OCI-LY7 (cell line): ENCODE measurements around the gene PXDN. TPM values are rescaled to one million over a fixed set of nuclear protein-coding genes. Genes with fewer than 3 reads are reported as not detected.

Experiments
- BruUV-seq: library from RNA; stranded (reverse); fragments of 400-500 nt; replicated peaks from 2 replicates; lab custom pipeline; 2021; lab: Mats Ljungman, UMichigan
- CTCF ChIA-PET: fragments of 300-600 bp; sonication (Branson Sonifier 250); formaldehyde crosslinking; loops from one replicate; lab custom pipeline; 2022; ENCODE audit warnings: antibody characterized with exemption; ENCODE audit not compliant: unreplicated experiment; lab: Charles Lee
- POLR2A ChIA-PET: fragments of 300-600 bp; sonication (Branson Sonifier 250); formaldehyde crosslinking; loops from one replicate; lab custom pipeline; 2022; ENCODE audit warnings: antibody characterized with exemption; lab: Charles Lee
- DNase-seq: peaks from one replicate; pipeline ENCODE4 v3.0.0-alpha.2; 2015; ENCODE audit warnings: low spot score
- H2AFZ ChIP-seq: fragments of 200-600 bp; sonication (generic), shearing (Covaris generic); 2 replicates; pipeline ENCODE4 v1.6.1; 2014; ENCODE audit warnings: mild to moderate bottlenecking, antibody characterized with exemption, low read length, moderate library complexity
- H3K27ac ChIP-seq: fragments of 200-600 bp; sonication (generic); 2 replicates; pipeline ENCODE4 v1.5.1; 2014; ENCODE audit warnings: mixed run types, low read depth, mild to moderate bottlenecking, moderate library complexity, low read length, inconsistent platforms; ENCODE audit not compliant: poor library complexity, severe bottlenecking
- H3K36me3 ChIP-seq: fragments of 200-600 bp; sonication (generic); 2 replicates; pipeline ENCODE4 v1.6.1; 2014; ENCODE audit warnings: mild to moderate bottlenecking, antibody characterized with exemption, low read length, moderate library complexity, mixed read lengths; ENCODE audit not compliant: insufficient read depth
- H3K4me1 ChIP-seq: fragments of 200-600 bp; sonication (generic); 2 replicates; pipeline ENCODE4 v1.5.1; 2014; ENCODE audit warnings: mild to moderate bottlenecking, low read length; ENCODE audit not compliant: insufficient read depth, poor library complexity, severe bottlenecking
- H3K4me2 ChIP-seq: fragments of 200-600 bp; sonication (generic); 2 replicates; pipeline ENCODE4 v1.6.1; 2014; ENCODE audit warnings: mild to moderate bottlenecking, low read length
- H3K4me3 ChIP-seq: fragments of 200-600 bp; sonication (generic); 2 replicates; pipeline ENCODE4 v1.5.1; 2014; ENCODE audit warnings: mild to moderate bottlenecking, low read depth, low read length; ENCODE audit not compliant: poor library complexity, severe bottlenecking
- H3K79me2 ChIP-seq: fragments of 200-600 bp; sonication (generic); 2 replicates; pipeline ENCODE4 v1.6.1; 2016; ENCODE audit warnings: low read depth, mild to moderate bottlenecking, low read length, moderate library complexity, mixed read lengths; ENCODE audit not compliant: insufficient read depth
- H3K9me2 ChIP-seq: fragments of 200-600 bp; sonication (generic); 2 replicates; pipeline ENCODE4 v1.6.1; 2016; ENCODE audit warnings: mild to moderate bottlenecking, low read length, mixed read lengths; ENCODE audit not compliant: insufficient read depth
- H3K9me3 ChIP-seq: fragments of 200-600 bp; sonication (generic); 2 replicates; pipeline ENCODE4 v1.6.1; 2014; ENCODE audit warnings: mild to moderate bottlenecking, mixed run types, low read length, mixed read lengths
- H4K20me1 ChIP-seq: fragments of 200-600 bp; sonication (generic); 2 replicates; pipeline ENCODE4 v1.6.1; 2014; ENCODE audit warnings: mild to moderate bottlenecking, antibody characterized with exemption, low read length, moderate library complexity, mixed read lengths; ENCODE audit not compliant: insufficient read depth
- CTCF ChIP-seq: fragments of 200-600 bp; sonication (generic); conservative IDR thresholded peaks from 2 replicates; pipeline ENCODE4 v1.5.1; 2014; ENCODE audit warnings: mild to moderate bottlenecking, antibody characterized with exemption, low read length, moderate library complexity, mixed read lengths
- EZH2phosphoT487 ChIP-seq: fragments of 200-600 bp; sonication (generic); IDR thresholded peaks from 2 replicates; pipeline ENCODE4 v1.6.1; 2018; ENCODE audit warnings: low read depth, borderline replicate concordance, mild to moderate bottlenecking, mixed run types, antibody characterized with exemption, low read length, moderate library complexity, mixed read lengths
- intact Hi-C: fragments of 100-400 bp; cut with micrococcal nuclease; formaldehyde crosslinking; loops from one replicate; pipeline ENCODE4 v1.10.0; 2022; ENCODE audit not compliant: unreplicated experiment
- total RNA-seq, 2 experiments: library from RNA; depleted of rRNA in 1 of 2; stranded (reverse); fragments of >200 nt in 1 of 2; shearing (Covaris generic) in 1 of 2; gene quantifications; 2 replicates each; pipeline ENCODE4 v1.2.3, GENCODE V29; 2014 to 2022

Gene PXDN
- total RNA-seq, 2 experiments from 2014 or later: not detected

- ChIA-PET POLR2A (no interaction called here), CTCF (no interaction called here)
- H3K9me3 ChIP-seq: no peaks in the 10 kb centered on the region
- H2AFZ ChIP-seq: no peak overlapping the region
- no peak for DNase-seq
- no peaks in the 10 kb centered on the region for H3K9me2 ChIP-seq
- H3K27ac ChIP-seq: no peak overlapping the region
- no TSS peak for BruUV-seq
- H4K20me1 ChIP-seq: no peaks in the 10 kb centered on the region
- no peak for TF ChIP-seq CTCF
- no peak for TF ChIP-seq EZH2phosphoT487
- no peak overlapping the region for H3K4me2 ChIP-seq
- H3K36me3 ChIP-seq: no peaks in the 10 kb centered on the region
- no peaks in the 10 kb centered on the region for H3K4me1 ChIP-seq
- H3K4me3 ChIP-seq: no peak overlapping the region
- intact Hi-C loops: no loop called here
- H3K79me2 ChIP-seq: no peaks in the 10 kb centered on the region
Observed at GRCh38 chr2:1738646-1739302, 5.5 kb downstream of the PXDN start.

DNA sequence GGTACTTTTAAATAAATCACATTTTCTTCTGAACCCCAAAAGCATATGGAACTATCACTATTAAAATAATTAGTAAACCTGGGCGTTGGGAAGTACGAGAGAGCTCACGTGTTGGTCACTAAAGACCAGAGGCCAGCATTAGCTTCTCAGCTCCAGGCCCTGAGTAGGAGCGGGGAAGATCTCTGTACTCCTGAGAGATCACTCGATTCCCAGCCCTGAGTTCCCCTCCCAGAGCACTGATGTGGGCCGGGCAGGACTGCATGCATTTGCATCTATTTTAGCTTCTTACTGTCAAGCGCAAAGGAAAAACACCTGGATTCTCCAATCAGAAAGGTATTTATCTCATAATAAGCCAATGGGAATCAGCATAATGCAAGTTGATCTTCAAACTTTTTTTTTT lies 6.2 kb downstream of the PXDN start:
- BruUV-seq: no TSS peak
- CTCF ChIA-PET: no interaction called here
- intact Hi-C loops: no loop called here

More for the DNA sequence above, 6.2 kb downstream of the PXDN start:
- Histone ChIP-seq H4K20me1 (no peaks in the 10 kb centered on the region), H3K27ac (no peak overlapping the region), H3K9me3 (no peaks in the 10 kb centered on the region), H3K36me3 (no peaks in the 10 kb centered on the region), H3K79me2 (no peaks in the 10 kb centered on the region), H3K9me2 (no peaks in the 10 kb centered on the region), H3K4me1 (no peaks in the 10 kb centered on the region), H2AFZ (no peak overlapping the region), H3K4me3 (no peak overlapping the region), H3K4me2 (no peak overlapping the region)
- DNase-seq: no peak
- TF ChIP-seq EZH2phosphoT487 (no peak), CTCF (no peak)
- POLR2A ChIA-PET: no interaction called here
